ENCODE results near the gene PAQR4.

DNA sequence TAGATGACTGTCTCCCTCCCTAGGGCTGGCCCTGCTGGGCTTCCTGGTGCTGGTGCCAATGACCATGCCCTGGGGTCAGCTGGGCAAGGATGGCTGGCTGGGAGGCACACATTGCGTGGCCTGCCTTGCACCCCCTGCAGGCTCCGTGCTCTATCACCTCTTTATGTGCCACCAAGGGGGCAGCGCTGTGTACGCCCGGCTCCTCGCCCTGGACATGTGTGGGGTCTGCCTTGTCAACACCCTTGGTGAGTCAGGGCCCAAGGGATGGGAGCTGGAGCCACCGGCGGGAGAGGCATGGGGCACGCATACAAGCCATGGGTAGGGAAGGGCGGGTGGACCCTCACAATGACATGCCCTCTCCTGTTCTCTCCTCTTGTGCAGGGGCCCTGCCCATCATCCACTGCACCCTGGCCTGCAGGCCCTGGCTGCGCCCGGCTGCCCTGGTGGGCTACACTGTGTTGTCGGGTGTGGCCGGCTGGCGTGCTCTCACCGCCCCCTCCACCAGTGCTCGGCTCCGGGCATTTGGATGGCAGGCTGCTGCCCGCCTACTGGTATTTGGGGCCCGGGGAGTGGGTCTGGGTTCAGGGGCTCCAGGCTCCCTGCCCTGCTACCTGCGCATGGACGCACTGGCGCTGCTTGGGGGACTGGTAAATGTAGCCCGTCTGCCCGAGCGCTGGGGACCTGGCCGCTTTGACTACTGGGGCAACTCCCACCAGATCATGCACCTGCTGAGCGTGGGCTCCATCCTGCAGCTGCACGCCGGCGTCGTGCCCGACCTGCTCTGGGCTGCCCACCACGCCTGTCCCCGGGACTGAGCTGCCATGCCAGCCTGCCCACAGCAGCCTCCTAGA lies 2.2 kb downstream of the PAQR4 start:
- TF ChIP-seq CSDC2 (CRISPR knock-in tag; IDR thresholded peaks at IDR 0.05) (no peak), TOX (CRISPR knock-in tag; IDR thresholded peaks at IDR 0.05; ENCODE audit: borderline replicate concordance) (no peak), ZFP30 (CRISPR knock-in tag; IDR thresholded peaks at IDR 0.05) (no peak), ZNF70 (CRISPR knock-in tag; IDR thresholded peaks at IDR 0.05) (no peak), RARB (CRISPR knock-in tag; IDR thresholded peaks at IDR 0.05) (no peak)
- TF ChIP-seq, protein P1, sequence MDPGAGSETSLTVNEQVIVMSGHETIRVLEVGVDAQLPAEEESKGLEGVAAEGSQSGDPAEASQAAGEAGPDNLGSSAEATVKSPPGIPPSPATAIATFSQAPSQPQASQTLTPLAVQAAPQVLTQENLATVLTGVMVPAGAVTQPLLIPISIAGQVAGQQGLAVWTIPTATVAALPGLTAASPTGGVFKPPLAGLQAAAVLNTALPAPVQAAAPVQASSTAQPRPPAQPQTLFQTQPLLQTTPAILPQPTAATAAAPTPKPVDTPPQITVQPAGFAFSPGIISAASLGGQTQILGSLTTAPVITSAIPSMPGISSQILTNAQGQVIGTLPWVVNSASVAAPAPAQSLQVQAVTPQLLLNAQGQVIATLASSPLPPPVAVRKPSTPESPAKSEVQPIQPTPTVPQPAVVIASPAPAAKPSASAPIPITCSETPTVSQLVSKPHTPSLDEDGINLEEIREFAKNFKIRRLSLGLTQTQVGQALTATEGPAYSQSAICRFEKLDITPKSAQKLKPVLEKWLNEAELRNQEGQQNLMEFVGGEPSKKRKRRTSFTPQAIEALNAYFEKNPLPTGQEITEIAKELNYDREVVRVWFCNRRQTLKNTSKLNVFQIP (CRISPR knock-in tag; IDR thresholded peaks at IDR 0.05; ENCODE audit: borderline replicate concordance, low read depth): no peak
- TF ChIP-seq, protein P2, sequence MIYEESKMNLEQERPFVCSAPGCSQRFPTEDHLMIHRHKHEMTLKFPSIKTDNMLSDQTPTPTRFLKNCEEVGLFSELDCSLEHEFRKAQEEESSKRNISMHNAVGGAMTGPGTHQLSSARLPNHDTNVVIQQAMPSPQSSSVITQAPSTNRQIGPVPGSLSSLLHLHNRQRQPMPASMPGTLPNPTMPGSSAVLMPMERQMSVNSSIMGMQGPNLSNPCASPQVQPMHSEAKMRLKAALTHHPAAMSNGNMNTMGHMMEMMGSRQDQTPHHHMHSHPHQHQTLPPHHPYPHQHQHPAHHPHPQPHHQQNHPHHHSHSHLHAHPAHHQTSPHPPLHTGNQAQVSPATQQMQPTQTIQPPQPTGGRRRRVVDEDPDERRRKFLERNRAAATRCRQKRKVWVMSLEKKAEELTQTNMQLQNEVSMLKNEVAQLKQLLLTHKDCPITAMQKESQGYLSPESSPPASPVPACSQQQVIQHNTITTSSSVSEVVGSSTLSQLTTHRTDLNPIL (CRISPR knock-in tag; IDR thresholded peaks at IDR 0.05; ENCODE audit: low read depth): no peak
